COLO668 (cell line): ENCODE results near the gene PTPRK.

Source experiments
- DNase-seq: peaks from one replicate; lab custom pipeline; 2025; ENCODE audit not compliant: unreplicated experiment; lab: John Stamatoyannopoulos, UW

The PTPRK gene

GRCh38 chr6:128305228-128305627, 215.2 kb downstream of the PTPRK start:
- no peak for DNase-seq

GRCh38 chr6:128303870-128304269, 216.5 kb downstream of the PTPRK start:
- DNase-seq = no peak

- no peak for DNase-seq
These were observed 217.5 kb downstream of the PTPRK start for GRCh38 chr6:128302942-128303341.

GRCh38 chr6:128295670-128296069, 224.7 kb downstream of the PTPRK start:
- no peak for DNase-seq

- DNase-seq = no peak
These were observed 230.2 kb downstream of the PTPRK start for GRCh38 chr6:128290221-128290620.

GRCh38 chr6:128284128-128284527, 236.3 kb downstream of the PTPRK start:
- DNase-seq = no peak

GRCh38 chr6:128282961-128283360, 237.4 kb downstream of the PTPRK start:
- no peak for DNase-seq

GRCh38 chr6:128280960-128281359, 239.4 kb downstream of the PTPRK start:
- no peak for DNase-seq

- no peak for DNase-seq
These were observed 240.3 kb downstream of the PTPRK start for GRCh38 chr6:128280066-128280465.

GRCh38 chr6:128278836-128279235, 241.6 kb downstream of the PTPRK start:
- no peak for DNase-seq

GRCh38 chr6:128277379-128277778, 243.0 kb downstream of the PTPRK start:
- DNase-seq = no peak

- no peak for DNase-seq
These were observed 244.1 kb downstream of the PTPRK start for GRCh38 chr6:128276311-128276710.

- no peak for DNase-seq
These were observed 244.7 kb downstream of the PTPRK start for GRCh38 chr6:128275681-128276080.

- no peak for DNase-seq
These were observed 245.4 kb downstream of the PTPRK start for GRCh38 chr6:128275030-128275429.

- DNase-seq = no peak
These were observed 248.9 kb downstream of the PTPRK start for GRCh38 chr6:128271527-128271926.

GRCh38 chr6:128271011-128271410, 249.4 kb downstream of the PTPRK start:
- DNase-seq = no peak

GRCh38 chr6:128266946-128267345, 253.5 kb downstream of the PTPRK start:
- no peak for DNase-seq

GRCh38 chr6:128265706-128266105, 254.7 kb downstream of the PTPRK start:
- no peak for DNase-seq

- no peak for DNase-seq
These were observed 260.4 kb downstream of the PTPRK start for GRCh38 chr6:128259730-128260685.

GRCh38 chr6:128259029-128259724, 261.2 kb downstream of the PTPRK start:
- DNase-seq = no peak

GRCh38 chr6:128256095-128256494, 264.3 kb downstream of the PTPRK start:
- no peak for DNase-seq
